Neuronal stem cell (in vitro differentiated cells): ENCODE results near the gene RASSF5.

Source experiments
- DNase-seq: peaks from one replicate; pipeline ENCODE4 v3.0.0-alpha.2; 2013; ENCODE audit warnings: low spot score
- H2AFZ ChIP-seq: one replicate; pipeline ENCODE4 v1.6.1; 2013; ENCODE audit warnings: mild to moderate bottlenecking, low read length, inconsistent platforms
- H2AK5ac ChIP-seq: 2 replicates; pipeline ENCODE4 v1.6.1; 2013; ENCODE audit warnings: low read depth, mild to moderate bottlenecking, inconsistent platforms, low read length, moderate library complexity, mixed read lengths
- H2BK120ac ChIP-seq: 2 replicates; pipeline ENCODE4 v1.6.1; 2013; ENCODE audit warnings: low read depth, mild to moderate bottlenecking, inconsistent platforms, low read length, moderate library complexity, mixed read lengths
- H2BK12ac ChIP-seq: one replicate; pipeline ENCODE4 v1.6.1; 2013; ENCODE audit warnings: low read length, inconsistent platforms
- H2BK15ac ChIP-seq: 2 replicates; pipeline ENCODE4 v1.6.1; 2013; ENCODE audit warnings: mild to moderate bottlenecking, low read length, inconsistent platforms, mixed read lengths
- H2BK5ac ChIP-seq: one replicate; pipeline ENCODE4 v1.6.1; 2013; ENCODE audit warnings: inconsistent platforms, mild to moderate bottlenecking, low read length, moderate library complexity
- H3K14ac ChIP-seq: one replicate; pipeline ENCODE4 v1.6.1; 2013; ENCODE audit warnings: low read length, inconsistent platforms
- H3K18ac ChIP-seq: 2 replicates; pipeline ENCODE4 v1.6.1; 2013; ENCODE audit warnings: low read length, inconsistent platforms
- H3K23ac ChIP-seq: 2 replicates; pipeline ENCODE4 v1.6.1; 2013; ENCODE audit warnings: low read depth, mild to moderate bottlenecking, mixed read lengths, low read length, inconsistent platforms; ENCODE audit not compliant: poor library complexity
- H3K27ac ChIP-seq: replicated peaks from 3 replicates; pipeline ENCODE4 v1.5.1; 2013; ENCODE audit warnings: low read length, inconsistent platforms
- H3K27me3 ChIP-seq, 3 experiments: 2 replicates each; pipeline ENCODE4 v1.6.1; 2013; ENCODE audit warnings: low read length in 3 of 3, mild to moderate bottlenecking in 2 of 3, inconsistent platforms in 1 of 3, low read depth in 1 of 3, mixed read lengths in 1 of 3, moderate library complexity in 1 of 3; ENCODE audit not compliant: control insufficient read depth in 3 of 3, insufficient read depth in 3 of 3
- H3K36me3 ChIP-seq, 2 donors: replicated peaks in 1 of 2; 2 replicates each; pipeline ENCODE4 v1.6.1; 2013; ENCODE audit warnings: low read length in 2 of 2; ENCODE audit not compliant: control insufficient read depth in 2 of 2, insufficient read depth in 2 of 2
- H3K4ac ChIP-seq: 2 replicates; pipeline ENCODE4 v1.6.1; 2013; ENCODE audit warnings: inconsistent platforms, mild to moderate bottlenecking, low read length, moderate library complexity
- H3K4me1 ChIP-seq, 2 donors: 1 replicate in 1 of 2; 2 replicates in 1 of 2; pipeline ENCODE4 v1.6.1; 2013; ENCODE audit warnings: low read length in 2 of 2, low read depth in 1 of 2; ENCODE audit not compliant: control insufficient read depth in 2 of 2, insufficient read depth in 1 of 2
- H3K4me2 ChIP-seq: one replicate; pipeline ENCODE4 v1.6.1; 2013; ENCODE audit warnings: mild to moderate bottlenecking, low read length, inconsistent platforms; ENCODE audit not compliant: insufficient read depth, poor library complexity, severe bottlenecking
- H3K4me3 ChIP-seq, 2 donors: 2 replicates each; pipeline ENCODE4 v1.5.1; 2013; ENCODE audit warnings: low read length in 2 of 2, mild to moderate bottlenecking in 2 of 2, inconsistent platforms in 1 of 2, moderate library complexity in 1 of 2
- H3K79me1 ChIP-seq: one replicate; pipeline ENCODE4 v1.6.1; 2013; ENCODE audit warnings: low read depth, mild to moderate bottlenecking, inconsistent platforms, low read length, moderate library complexity
- H3K9ac ChIP-seq: one replicate; pipeline ENCODE4 v1.6.1; 2013; ENCODE audit warnings: mild to moderate bottlenecking, low read depth, low read length, inconsistent platforms; ENCODE audit not compliant: poor library complexity
- H3K9me3 ChIP-seq, 2 donors: replicated peaks in 1 of 2; 2 replicates each; pipeline versions ENCODE3 to v1.6.1; 2013; ENCODE audit warnings: low read length in 2 of 2, mild to moderate bottlenecking in 2 of 2, inconsistent platforms in 1 of 2, low read depth in 1 of 2, mixed read lengths in 1 of 2, moderate library complexity in 1 of 2; ENCODE audit not compliant: control insufficient read depth in 2 of 2, insufficient read depth in 1 of 2
- H4K8ac ChIP-seq: one replicate; pipeline ENCODE4 v1.6.1; 2013; ENCODE audit warnings: low read depth, mild to moderate bottlenecking, inconsistent platforms, low read length, moderate library complexity
- H4K91ac ChIP-seq: one replicate; pipeline ENCODE4 v1.6.1; 2013; ENCODE audit warnings: low read length, low read depth, mild to moderate bottlenecking, inconsistent platforms; ENCODE audit not compliant: poor library complexity
- WGBS, 2 donors: extraction: QIAGEN DNeasy Blood & Tissue Kit; methylation state at CpG; one replicate each; pipeline ENCODE4 v1.1.7; 2013; ENCODE audit warnings: missing lambda C conversion rate in 2 of 2, mixed read lengths in 1 of 2; ENCODE audit not compliant: insufficient read length in 2 of 2, insufficient replicate concordance in 1 of 2; ENCODE audit errors: extremely low coverage in 2 of 2; 5-methylcytosine and 5-hydroxymethylcytosine counted together

Gene RASSF5

DNA sequence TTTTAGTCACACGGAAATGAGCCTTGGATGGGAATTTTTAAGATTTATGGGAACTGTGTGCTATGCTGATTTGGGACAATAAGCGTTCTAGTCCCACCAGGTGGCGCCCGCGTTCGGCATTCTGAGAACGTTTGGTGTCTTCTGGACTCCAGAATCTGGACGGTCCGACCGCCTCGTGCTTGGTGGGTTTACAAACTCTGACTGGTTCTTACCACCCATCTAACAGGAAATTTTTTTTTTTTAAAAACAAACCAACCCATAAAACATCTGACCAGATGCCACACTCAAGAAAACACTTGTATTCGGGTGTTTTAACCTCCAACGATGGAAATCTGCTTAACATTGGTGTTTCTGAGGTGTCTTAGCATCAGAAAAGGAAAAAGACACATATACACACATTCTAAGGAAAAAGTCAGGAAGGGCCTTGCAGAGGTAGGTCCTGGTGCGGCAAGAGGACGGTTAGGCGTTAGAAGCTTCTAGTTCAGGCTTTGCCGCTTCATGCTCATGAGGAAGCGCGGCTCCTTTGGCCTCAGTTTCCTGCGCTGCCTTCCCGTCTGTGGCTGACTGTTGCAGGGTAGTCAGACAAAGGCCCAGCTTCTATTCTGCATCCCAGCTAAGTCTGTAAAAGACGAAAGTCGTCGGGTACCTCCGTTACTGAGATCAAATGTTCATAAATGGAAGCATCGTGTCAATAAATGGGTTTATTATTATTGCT is 127.2 kb downstream of the RASSF5 start:
- H3K14ac ChIP-seq, result no peak overlapping the region
- no peak overlapping the region for H3K27ac ChIP-seq
- H3K23ac ChIP-seq, result no peak overlapping the region
- peak overlapping the region; percentile 20 for H2AK5ac ChIP-seq
- peak overlapping the region; percentile 15 for H3K18ac ChIP-seq
- H3K9me3 ChIP-seq, result no peaks in the 10 kb centered on the region
- H2BK15ac ChIP-seq, result peak overlapping the region; percentile 11
- peak; percentile 86 for DNase-seq
- peak overlapping the region in 1 of 2 donors; percentile 91 for H3K4me3 ChIP-seq
- H3K4me1 ChIP-seq, result peaks cover 11 to 19% of the 10 kb centered on the region in 2 donors
- H4K91ac ChIP-seq, result no peak overlapping the region
- peaks cover 1% of the 10 kb centered on the region for H3K79me1 ChIP-seq
- peak overlapping the region; percentile 100 for H2AFZ ChIP-seq
- no CpG with 5 or more reads among the region's 26 CpGs for WGBS, 2 donors
- peak overlapping the region; percentile 80 for H2BK12ac ChIP-seq
- no peak overlapping the region for H2BK5ac ChIP-seq
- peaks cover 0 to 6% (median 0%) of the 10 kb centered on the region in 3 experiments for H3K27me3 ChIP-seq
- no peak overlapping the region for H3K4me2 ChIP-seq
- no peak overlapping the region for H4K8ac ChIP-seq
- H3K36me3 ChIP-seq, result peaks cover 0 to 3% of the 10 kb centered on the region in 2 donors
- no peak overlapping the region for H3K9ac ChIP-seq
- H3K4ac ChIP-seq, result no peak overlapping the region
- no peak overlapping the region for H2BK120ac ChIP-seq

DNA sequence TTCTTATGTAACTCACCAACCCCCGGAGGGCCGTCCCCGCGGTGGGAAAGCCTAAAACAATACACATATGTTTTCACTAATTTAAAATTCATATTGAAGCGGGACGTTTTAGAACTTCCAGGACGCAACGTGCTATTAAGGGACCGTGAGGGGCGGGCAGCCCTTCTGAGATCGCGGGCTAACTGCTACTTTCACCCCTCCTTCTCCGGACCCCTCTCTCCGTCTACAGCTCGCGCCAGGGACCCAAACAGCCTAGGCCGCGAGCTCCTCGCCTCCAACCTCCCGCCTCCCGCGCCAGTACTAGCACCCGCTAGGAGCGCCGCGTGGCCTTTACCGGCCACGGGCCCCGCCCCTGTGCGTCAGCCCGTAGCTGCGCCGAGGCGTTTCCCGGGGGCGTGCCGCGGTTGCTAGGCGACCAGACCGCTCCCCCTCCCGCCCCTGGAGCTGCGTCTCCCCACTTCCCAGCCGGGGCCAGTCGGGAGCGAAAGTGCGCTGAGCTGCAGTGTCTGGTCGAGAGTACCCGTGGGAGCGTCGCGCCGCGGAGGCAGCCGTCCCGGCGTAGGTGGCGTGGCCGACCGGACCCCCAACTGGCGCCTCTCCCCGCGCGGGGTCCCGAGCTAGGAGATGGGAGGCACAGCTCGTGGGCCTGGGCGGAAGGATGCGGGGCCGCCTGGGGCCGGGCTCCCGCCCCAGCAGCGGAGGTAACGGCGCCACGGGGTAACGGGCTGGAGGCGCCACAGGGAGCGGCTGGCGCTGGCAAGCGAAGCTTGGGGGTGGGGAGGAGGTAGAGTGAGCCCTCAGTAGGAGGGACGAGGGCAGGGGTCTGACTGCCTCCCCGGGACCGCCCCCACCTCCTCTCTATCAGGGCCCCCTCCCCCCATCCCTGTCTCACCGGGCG is 128.0 kb downstream of the RASSF5 start, which contains the start of gene DYRK3:
DYRK3 (plus strand) TSS at position 457 of the 898 bp plus-strand sequence; CDS start at position 625, 168 bp downstream.
- peaks cover 0 to 3% of the 10 kb centered on the region in 2 donors for H3K36me3 ChIP-seq
- no peak within 1 kb of the TSS for H4K8ac ChIP-seq
- peak within 1 kb of the TSS; percentile 93 for H2BK15ac ChIP-seq
- peak; percentile 90 for DNase-seq
- peak within 1 kb of the TSS; percentile 80 for H2BK12ac ChIP-seq
- peak within 1 kb of the TSS; percentile 94 for H3K14ac ChIP-seq
- H3K4ac ChIP-seq, result no peak within 1 kb of the TSS
- peak within 1 kb of the TSS; percentile 72 for H3K4me2 ChIP-seq
- peak within 1 kb of the TSS; percentile 74 for H2BK120ac ChIP-seq
- peak within 1 kb of the TSS; percentile 67 for H2AK5ac ChIP-seq
- H4K91ac ChIP-seq, result peak within 1 kb of the TSS; percentile 24
- H2AFZ ChIP-seq, result peak within 1 kb of the TSS; percentile 100
- H3K27ac ChIP-seq, result peak within 1 kb of the TSS; percentile 74
- H3K18ac ChIP-seq, result peak within 1 kb of the TSS; percentile 100
- H2BK5ac ChIP-seq, result peak within 1 kb of the TSS; percentile 93
- no peaks in the 10 kb centered on the region for H3K27me3 ChIP-seq
- no peaks in the 10 kb centered on the region for H3K9me3 ChIP-seq
- H3K9ac ChIP-seq, result peak within 1 kb of the TSS; percentile 94
- H3K4me3 ChIP-seq, result peak within 1 kb of the TSS; percentile 91
- peaks cover 11 to 19% of the 10 kb centered on the region in 2 donors for H3K4me1 ChIP-seq
- peak within 1 kb of the TSS; percentile 95 for H3K23ac ChIP-seq
- peaks cover 1% of the 10 kb centered on the region for H3K79me1 ChIP-seq
- no CpG with 5 or more reads among the region's 84 CpGs for WGBS, 2 donors

DNA sequence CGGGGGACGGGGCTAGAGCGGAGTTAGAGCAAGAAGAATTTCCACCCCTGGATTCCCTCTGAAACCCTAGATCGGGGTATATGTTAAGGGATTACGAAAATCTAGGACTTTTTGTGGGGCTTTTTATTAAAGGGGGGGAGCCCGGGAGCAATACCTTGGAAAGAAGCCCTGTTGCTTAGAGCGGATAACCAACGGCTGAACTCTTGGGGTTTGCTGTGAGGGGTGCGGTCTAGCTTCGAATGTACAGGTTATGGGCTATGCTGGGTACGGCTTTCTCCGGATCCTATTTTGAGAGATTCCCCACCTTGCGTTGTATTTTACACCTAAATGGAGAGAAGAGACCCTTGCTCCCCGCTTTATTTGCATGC is 128.6 kb downstream of the RASSF5 start:
- H4K91ac ChIP-seq, result no peak overlapping the region
- H3K36me3 ChIP-seq, result peaks cover 0 to 3% of the 10 kb centered on the region in 2 donors
- H2AFZ ChIP-seq, result peak overlapping the region; percentile 100
- no peak overlapping the region for H2BK15ac ChIP-seq
- peaks cover 1% of the 10 kb centered on the region for H3K79me1 ChIP-seq
- H2BK12ac ChIP-seq, result no peak overlapping the region
- WGBS, 2 donors, result no CpG with 5 or more reads among the region's 14 CpGs
- no peak overlapping the region for H3K23ac ChIP-seq
- H2BK5ac ChIP-seq, result no peak overlapping the region
- peak overlapping the region; percentile 74 for H2BK120ac ChIP-seq
- no peak for DNase-seq
- H3K27me3 ChIP-seq, result no peaks in the 10 kb centered on the region
- H3K9me3 ChIP-seq, result no peaks in the 10 kb centered on the region
- H3K4me3 ChIP-seq, result peak overlapping the region; percentile 91
- H3K27ac ChIP-seq, result no peak overlapping the region
- peak overlapping the region; percentile 72 for H3K4me2 ChIP-seq
- H3K14ac ChIP-seq, result no peak overlapping the region
- peaks cover 11 to 19% of the 10 kb centered on the region in 2 donors for H3K4me1 ChIP-seq
- H4K8ac ChIP-seq, result no peak overlapping the region
- no peak overlapping the region for H3K18ac ChIP-seq
- no peak overlapping the region for H3K4ac ChIP-seq
- no peak overlapping the region for H3K9ac ChIP-seq
- H2AK5ac ChIP-seq, result no peak overlapping the region

DNA sequence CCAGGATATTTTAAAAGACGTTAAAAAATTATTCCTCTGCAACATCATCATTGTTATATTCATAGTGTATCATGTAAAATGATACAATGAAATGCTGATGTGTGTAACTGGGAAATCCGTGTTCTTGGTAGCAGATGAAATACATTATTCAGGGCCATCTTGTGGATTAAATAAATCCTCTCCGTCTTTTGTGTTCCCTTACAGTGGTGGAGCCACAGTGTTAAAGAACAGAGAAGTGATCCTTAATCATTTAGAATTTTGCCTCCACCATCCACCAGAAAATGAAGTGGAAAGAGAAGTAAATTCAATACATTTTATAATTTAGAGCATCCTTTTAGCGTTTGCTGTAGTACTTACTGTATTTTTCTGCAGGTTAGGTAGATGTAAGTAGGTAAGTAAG is 129.3 kb downstream of the RASSF5 start:
- no peak overlapping the region for H3K4me2 ChIP-seq
- no peak overlapping the region for H3K14ac ChIP-seq
- no peak overlapping the region for H3K4me3 ChIP-seq
- no peak overlapping the region for H2BK120ac ChIP-seq
- H2BK12ac ChIP-seq, result no peak overlapping the region
- no peak overlapping the region for H2BK15ac ChIP-seq
- no peak overlapping the region for H4K8ac ChIP-seq
- H3K23ac ChIP-seq, result no peak overlapping the region
- no peak overlapping the region for H2AK5ac ChIP-seq
- H3K4me1 ChIP-seq, result peaks cover 11 to 19% of the 10 kb centered on the region in 2 donors
- WGBS, 2 donors, result no CpG with 5 or more reads among the region's 4 CpGs
- no peaks in the 10 kb centered on the region for H3K9me3 ChIP-seq
- no peak overlapping the region for H4K91ac ChIP-seq
- no peak overlapping the region for H3K18ac ChIP-seq
- H3K27ac ChIP-seq, result no peak overlapping the region
- no peak overlapping the region for H2AFZ ChIP-seq
- H3K4ac ChIP-seq, result no peak overlapping the region
- H3K36me3 ChIP-seq, result peaks cover 2 to 3% of the 10 kb centered on the region in 2 donors
- H3K27me3 ChIP-seq, result no peaks in the 10 kb centered on the region
- H3K79me1 ChIP-seq, result peaks cover 1% of the 10 kb centered on the region
- H2BK5ac ChIP-seq, result no peak overlapping the region
- H3K9ac ChIP-seq, result no peak overlapping the region
- no peak for DNase-seq
